Stimulated activated CD8-positive, alpha-beta memory T cell treated with anti-CD3 and anti-CD28 coated beads, Interleukin-4, amount 100 ng/mL, for 48 hours (primary cell): ENCODE results near the gene CYP1B1.
"Not testable (repeated sequence)": the region's sequence is repeated elsewhere in the genome, so short reads cannot be mapped to it uniquely, and the experiment has no call there.

Experiments
- DNase-seq: peaks from one replicate; pipeline ENCODE4 v3.0.0-alpha.2; 2020

The CYP1B1 gene

GRCh38 chr2:38075507-38076151, at the start of gene CYP1B1:
CYP1B1 (minus strand) TSS chr2:38076151; CDS start chr2:38075388, 763 bp downstream.
- no peak for DNase-seq

- DNase-seq: no peak
Observed at GRCh38 chr2:38125007-38125406, 49.1 kb upstream of the CYP1B1 start.

GRCh38 chr2:38123911-38124310, 48.0 kb upstream of the CYP1B1 start:
- no peak for DNase-seq

GRCh38 chr2:38122344-38122743, 46.4 kb upstream of the CYP1B1 start:
- DNase-seq: no peak

GRCh38 chr2:38121481-38121880, 45.5 kb upstream of the CYP1B1 start:
- DNase-seq: no peak

- DNase-seq: no peak
Observed at GRCh38 chr2:38120829-38121228, 44.9 kb upstream of the CYP1B1 start.

GRCh38 chr2:38120264-38120592, 44.3 kb upstream of the CYP1B1 start:
- DNase-seq: no peak

GRCh38 chr2:38116762-38117161, 40.8 kb upstream of the CYP1B1 start:
- no peak for DNase-seq

GRCh38 chr2:38115216-38116032, 39.5 kb upstream of the CYP1B1 start:
- DNase-seq: peak; percentile 94

- DNase-seq: no peak
Observed at GRCh38 chr2:38113981-38114708, 38.2 kb upstream of the CYP1B1 start.

GRCh38 chr2:38113051-38113450, 37.1 kb upstream of the CYP1B1 start:
- DNase-seq: no peak

- not testable (repeated sequence) for DNase-seq
Observed at GRCh38 chr2:38111350-38111749, 35.4 kb upstream of the CYP1B1 start.

GRCh38 chr2:38109732-38110181, 33.8 kb upstream of the CYP1B1 start:
- DNase-seq: no peak

GRCh38 chr2:38108907-38109731, 33.2 kb upstream of the CYP1B1 start:
- DNase-seq: no peak

GRCh38 chr2:38107738-38108410, 31.9 kb upstream of the CYP1B1 start:
- DNase-seq: no peak

- no peak for DNase-seq
Observed at GRCh38 chr2:38106405-38107094, 30.6 kb upstream of the CYP1B1 start.

GRCh38 chr2:38105922-38106321, 30.0 kb upstream of the CYP1B1 start:
- no peak for DNase-seq

- no peak for DNase-seq
Observed at GRCh38 chr2:38104598-38104997, 28.6 kb upstream of the CYP1B1 start.

- DNase-seq: no peak
Observed at GRCh38 chr2:38100328-38100727, 24.4 kb upstream of the CYP1B1 start.

GRCh38 chr2:38099099-38100028, 23.4 kb upstream of the CYP1B1 start:
- no peak for DNase-seq
